ENCODE measurements around the gene SULT1A3. TPM values are rescaled to one million over a fixed set of nuclear protein-coding genes. Genes with fewer than 3 reads are reported as not detected.
"Not testable (repeated sequence)": the region's sequence is repeated elsewhere in the genome, so short reads cannot be mapped to it uniquely, and the experiment has no call there.

SULT1A3 gene
- 10 to 100 TPM; 23.3 to 28.4 TPM for total RNA-seq

- CTCF ChIA-PET; H3K36me3 Mint-ChIP-seq (ENCODE audit: low read depth); POLR2A ChIA-PET; DNase-seq; H3K4me3 Mint-ChIP-seq; H3K4me1 Mint-ChIP-seq; H3K27ac Mint-ChIP-seq; H3K9me3 Mint-ChIP-seq; H3K27me3 Mint-ChIP-seq: not testable (repeated sequence)
Measured at GRCh38 chr16:30199049-30199448, at the start of gene SULT1A3. Gene SULT1A3, plus strand, starts transcription at chr16:30199255. Its CDS starts 1,474 bp downstream, at chr16:30200729.

GRCh38 chr16:30151091-30151490 lies 48.0 kb upstream of the SULT1A3 start:
- no peak overlapping the region for H3K4me3 Mint-ChIP-seq
- no peaks in the 10 kb centered on the region for H3K4me1 Mint-ChIP-seq
- peaks cover 19% of the 10 kb centered on the region for H3K9me3 Mint-ChIP-seq
- ChIA-PET POLR2A (interaction anchor here (1.0 kb wide), 1 partner anchor 32 kb away, joined by 3 read pairs; the partner anchor contains the start of gene CORO1A), CTCF (no interaction called here)
- no peak for DNase-seq
- peaks cover 13% of the 10 kb centered on the region for H3K36me3 Mint-ChIP-seq (ENCODE audit: low read depth)
- H3K27me3 Mint-ChIP-seq: peaks cover 2% of the 10 kb centered on the region
- H3K27ac Mint-ChIP-seq: no peak overlapping the region

- no peak for DNase-seq
- Mint-ChIP-seq H3K27me3 (peaks cover 2% of the 10 kb centered on the region), H3K4me3 (no peak overlapping the region), H3K9me3 (peaks cover 19% of the 10 kb centered on the region), H3K27ac (no peak overlapping the region), H3K36me3 (ENCODE audit: low read depth) (peaks cover 13% of the 10 kb centered on the region), H3K4me1 (no peaks in the 10 kb centered on the region)
- CTCF ChIA-PET: interaction anchor here (0.6 to 0.8 kb wide), 2 partner anchors 16 to 59 kb away, joined by 3 read pairs; no protein-coding TSS in a partner anchor
- POLR2A ChIA-PET: interaction anchor here (1.2 kb wide), 1 partner anchor 12 kb away, joined by 3 read pairs; no protein-coding TSS in a partner anchor
Measured at GRCh38 chr16:30152517-30152916, 46.5 kb upstream of the SULT1A3 start.

GRCh38 chr16:30155188-30155587 lies 43.9 kb upstream of the SULT1A3 start:
- H3K4me1 Mint-ChIP-seq: peaks cover 1% of the 10 kb centered on the region
- ChIA-PET CTCF (interaction anchor here (0.7 kb wide), 1 partner anchor 212 kb away, joined by 3 read pairs; no protein-coding TSS in a partner anchor), POLR2A (interaction anchor here (0.7 kb wide), 1 partner anchor 28 kb away, joined by 3 read pairs; the partner anchor contains the start of gene CORO1A)
- peaks cover 6% of the 10 kb centered on the region for H3K9me3 Mint-ChIP-seq
- peaks cover 2% of the 10 kb centered on the region for H3K27me3 Mint-ChIP-seq
- H3K4me3 Mint-ChIP-seq: no peak overlapping the region
- no peak overlapping the region for H3K27ac Mint-ChIP-seq
- DNase-seq: no peak
- no peaks in the 10 kb centered on the region for H3K36me3 Mint-ChIP-seq (ENCODE audit: low read depth)

GRCh38 chr16:30157214-30157613 lies 41.8 kb upstream of the SULT1A3 start:
- no peak overlapping the region for H3K27ac Mint-ChIP-seq
- H3K27me3 Mint-ChIP-seq: no peaks in the 10 kb centered on the region

GRCh38 chr16:30163538-30163937 lies 35.5 kb upstream of the SULT1A3 start:
- ChIA-PET CTCF (interaction anchor here (0.7 to 0.8 kb wide), 2 partner anchors 9 to 20 kb away, joined by 3 to 5 read pairs; no protein-coding TSS in a partner anchor), POLR2A (interaction anchor here (0.8 kb wide), 1 partner anchor 22 kb away, joined by 3 read pairs; no protein-coding TSS in a partner anchor)
- H3K4me3 Mint-ChIP-seq: no peak overlapping the region
- H3K36me3 Mint-ChIP-seq (ENCODE audit: low read depth): no peaks in the 10 kb centered on the region
- H3K9me3 Mint-ChIP-seq: no peaks in the 10 kb centered on the region
- DNase-seq: no peak
- H3K27ac Mint-ChIP-seq: no peak overlapping the region
- no peaks in the 10 kb centered on the region for H3K27me3 Mint-ChIP-seq
- H3K4me1 Mint-ChIP-seq: peaks cover 40% of the 10 kb centered on the region

More at GRCh38 chr16:30157214-30157613, 41.8 kb upstream of the SULT1A3 start:
- Mint-ChIP-seq H3K4me3 (no peak overlapping the region), H3K36me3 (ENCODE audit: low read depth) (no peaks in the 10 kb centered on the region), H3K4me1 (peaks cover 2% of the 10 kb centered on the region), H3K9me3 (no peaks in the 10 kb centered on the region)
- CTCF ChIA-PET: interaction anchor here (0.8 to 1.1 kb wide), 2 partner anchors 21 to 45 kb away, joined by 3 to 4 read pairs; no protein-coding TSS in a partner anchor
- no peak for DNase-seq
- POLR2A ChIA-PET: no interaction called here

- CTCF ChIA-PET: interaction anchor here (0.7 kb wide), 1 partner anchor 74 kb away, joined by 4 read pairs; no protein-coding TSS in a partner anchor
- POLR2A ChIA-PET: no interaction called here
- Mint-ChIP-seq H3K36me3 (ENCODE audit: low read depth) (no peaks in the 10 kb centered on the region), H3K9me3 (no peaks in the 10 kb centered on the region), H3K27me3 (no peaks in the 10 kb centered on the region), H3K4me1 (peaks cover 39% of the 10 kb centered on the region), H3K4me3 (peak overlapping the region; percentile 6), H3K27ac (peak overlapping the region; percentile 73)
- peak; percentile 18 for DNase-seq
Measured at GRCh38 chr16:30166202-30166902, 32.7 kb upstream of the SULT1A3 start.

GRCh38 chr16:30168746-30169145 lies 30.3 kb upstream of the SULT1A3 start:
- DNase-seq; POLR2A ChIA-PET; H3K4me3 Mint-ChIP-seq; H3K27me3 Mint-ChIP-seq; H3K9me3 Mint-ChIP-seq; H3K36me3 Mint-ChIP-seq (ENCODE audit: low read depth); H3K27ac Mint-ChIP-seq: not testable (repeated sequence)
- H3K4me1 Mint-ChIP-seq: peaks cover 29% of the 10 kb centered on the region
- CTCF ChIA-PET: interaction anchor here (1.1 kb wide), 1 partner anchor 16 kb away, joined by 3 read pairs; no protein-coding TSS in a partner anchor

GRCh38 chr16:30169416-30169815 lies 29.6 kb upstream of the SULT1A3 start:
- POLR2A ChIA-PET; CTCF ChIA-PET; H3K36me3 Mint-ChIP-seq (ENCODE audit: low read depth); H3K27me3 Mint-ChIP-seq; H3K27ac Mint-ChIP-seq; H3K9me3 Mint-ChIP-seq; DNase-seq; H3K4me3 Mint-ChIP-seq: not testable (repeated sequence)
- peaks cover 28% of the 10 kb centered on the region for H3K4me1 Mint-ChIP-seq

GRCh38 chr16:30170145-30170544 lies 28.9 kb upstream of the SULT1A3 start:
- H3K4me3 Mint-ChIP-seq; H3K9me3 Mint-ChIP-seq; DNase-seq; H3K27me3 Mint-ChIP-seq; POLR2A ChIA-PET; H3K36me3 Mint-ChIP-seq (ENCODE audit: low read depth); H3K27ac Mint-ChIP-seq; CTCF ChIA-PET: not testable (repeated sequence)
- peaks cover 20% of the 10 kb centered on the region for H3K4me1 Mint-ChIP-seq

GRCh38 chr16:30173054-30173453 lies 26.0 kb upstream of the SULT1A3 start:
- no peak overlapping the region for H3K27ac Mint-ChIP-seq
- no peaks in the 10 kb centered on the region for H3K9me3 Mint-ChIP-seq
- DNase-seq: no peak
- no peaks in the 10 kb centered on the region for H3K4me1 Mint-ChIP-seq
- no peaks in the 10 kb centered on the region for H3K27me3 Mint-ChIP-seq
- ChIA-PET CTCF (interaction anchor here (0.7 kb wide), 2 partner anchors 10 to 234 kb away, joined by 3 to 5 read pairs; partner anchors contain the start of gene ZNF771), POLR2A (no interaction called here)
- H3K4me3 Mint-ChIP-seq: no peak overlapping the region
- H3K36me3 Mint-ChIP-seq (ENCODE audit: low read depth): no peaks in the 10 kb centered on the region

- H3K27ac Mint-ChIP-seq; H3K4me1 Mint-ChIP-seq; H3K4me3 Mint-ChIP-seq; DNase-seq; H3K9me3 Mint-ChIP-seq; H3K27me3 Mint-ChIP-seq; H3K36me3 Mint-ChIP-seq (ENCODE audit: low read depth): not testable (repeated sequence)
- ChIA-PET POLR2A (interaction anchor here (1.7 kb wide), 1 partner anchor 9 kb away, joined by 4 read pairs; no protein-coding TSS in a partner anchor), CTCF (interaction anchor here (0.6 to 0.7 kb wide), 2 partner anchors 12 to 56 kb away, joined by 5 to 6 read pairs; no protein-coding TSS in a partner anchor)
Measured at GRCh38 chr16:30176876-30177275, 22.2 kb upstream of the SULT1A3 start.

- Mint-ChIP-seq H3K27ac (no peak overlapping the region), H3K27me3 (no peaks in the 10 kb centered on the region), H3K36me3 (ENCODE audit: low read depth) (peaks cover 4% of the 10 kb centered on the region), H3K9me3 (no peaks in the 10 kb centered on the region), H3K4me1 (peaks cover 13% of the 10 kb centered on the region), H3K4me3 (no peak overlapping the region)
- ChIA-PET CTCF (interaction anchor here (0.7 to 2.4 kb wide), 4 partner anchors 22 to 419 kb away, joined by 3 to 8 read pairs (median 4); no protein-coding TSS in a partner anchor), POLR2A (no interaction called here)
- DNase-seq: no peak
Measured at GRCh38 chr16:30179195-30179594, 19.9 kb upstream of the SULT1A3 start.
